ENCODE measurements around the gene CDON. TPM values are rescaled to one million over a fixed set of nuclear protein-coding genes. Genes with fewer than 3 reads are reported as not detected.
A peak's percentile ranks its signal among the peaks of the same experiment; 100 is the strongest.

Gene CDON, protein sequence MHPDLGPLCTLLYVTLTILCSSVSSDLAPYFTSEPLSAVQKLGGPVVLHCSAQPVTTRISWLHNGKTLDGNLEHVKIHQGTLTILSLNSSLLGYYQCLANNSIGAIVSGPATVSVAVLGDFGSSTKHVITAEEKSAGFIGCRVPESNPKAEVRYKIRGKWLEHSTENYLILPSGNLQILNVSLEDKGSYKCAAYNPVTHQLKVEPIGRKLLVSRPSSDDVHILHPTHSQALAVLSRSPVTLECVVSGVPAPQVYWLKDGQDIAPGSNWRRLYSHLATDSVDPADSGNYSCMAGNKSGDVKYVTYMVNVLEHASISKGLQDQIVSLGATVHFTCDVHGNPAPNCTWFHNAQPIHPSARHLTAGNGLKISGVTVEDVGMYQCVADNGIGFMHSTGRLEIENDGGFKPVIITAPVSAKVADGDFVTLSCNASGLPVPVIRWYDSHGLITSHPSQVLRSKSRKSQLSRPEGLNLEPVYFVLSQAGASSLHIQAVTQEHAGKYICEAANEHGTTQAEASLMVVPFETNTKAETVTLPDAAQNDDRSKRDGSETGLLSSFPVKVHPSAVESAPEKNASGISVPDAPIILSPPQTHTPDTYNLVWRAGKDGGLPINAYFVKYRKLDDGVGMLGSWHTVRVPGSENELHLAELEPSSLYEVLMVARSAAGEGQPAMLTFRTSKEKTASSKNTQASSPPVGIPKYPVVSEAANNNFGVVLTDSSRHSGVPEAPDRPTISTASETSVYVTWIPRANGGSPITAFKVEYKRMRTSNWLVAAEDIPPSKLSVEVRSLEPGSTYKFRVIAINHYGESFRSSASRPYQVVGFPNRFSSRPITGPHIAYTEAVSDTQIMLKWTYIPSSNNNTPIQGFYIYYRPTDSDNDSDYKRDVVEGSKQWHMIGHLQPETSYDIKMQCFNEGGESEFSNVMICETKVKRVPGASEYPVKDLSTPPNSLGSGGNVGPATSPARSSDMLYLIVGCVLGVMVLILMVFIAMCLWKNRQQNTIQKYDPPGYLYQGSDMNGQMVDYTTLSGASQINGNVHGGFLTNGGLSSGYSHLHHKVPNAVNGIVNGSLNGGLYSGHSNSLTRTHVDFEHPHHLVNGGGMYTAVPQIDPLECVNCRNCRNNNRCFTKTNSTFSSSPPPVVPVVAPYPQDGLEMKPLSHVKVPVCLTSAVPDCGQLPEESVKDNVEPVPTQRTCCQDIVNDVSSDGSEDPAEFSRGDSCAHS (N-terminal part only)
- 10 to 100 TPM; 18.4 to 32.2 (median 23.5) TPM for total RNA-seq
- polyA plus RNA-seq: 4.4 TPM
- long read RNA-seq, donor 1, partial matches to known transcripts: 5 of 8 reads
- long read RNA-seq, donor 1, other reads (novel, unspliced or antisense): 3 of 8 reads
- long read RNA-seq, donor 2, partial matches to known transcripts: 2 of 5 reads
- long read RNA-seq, donor 2, other reads (novel, unspliced or antisense): 3 of 5 reads
- long read RNA-seq, donor 3, partial matches to known transcripts: 2 of 6 reads
- long read RNA-seq, donor 3, other reads (novel, unspliced or antisense): 4 of 6 reads
- long read RNA-seq, donor 4, partial matches to known transcripts: 1 of 4 reads
- long read RNA-seq, donor 4, other reads (novel, unspliced or antisense): 3 of 4 reads

DNA sequence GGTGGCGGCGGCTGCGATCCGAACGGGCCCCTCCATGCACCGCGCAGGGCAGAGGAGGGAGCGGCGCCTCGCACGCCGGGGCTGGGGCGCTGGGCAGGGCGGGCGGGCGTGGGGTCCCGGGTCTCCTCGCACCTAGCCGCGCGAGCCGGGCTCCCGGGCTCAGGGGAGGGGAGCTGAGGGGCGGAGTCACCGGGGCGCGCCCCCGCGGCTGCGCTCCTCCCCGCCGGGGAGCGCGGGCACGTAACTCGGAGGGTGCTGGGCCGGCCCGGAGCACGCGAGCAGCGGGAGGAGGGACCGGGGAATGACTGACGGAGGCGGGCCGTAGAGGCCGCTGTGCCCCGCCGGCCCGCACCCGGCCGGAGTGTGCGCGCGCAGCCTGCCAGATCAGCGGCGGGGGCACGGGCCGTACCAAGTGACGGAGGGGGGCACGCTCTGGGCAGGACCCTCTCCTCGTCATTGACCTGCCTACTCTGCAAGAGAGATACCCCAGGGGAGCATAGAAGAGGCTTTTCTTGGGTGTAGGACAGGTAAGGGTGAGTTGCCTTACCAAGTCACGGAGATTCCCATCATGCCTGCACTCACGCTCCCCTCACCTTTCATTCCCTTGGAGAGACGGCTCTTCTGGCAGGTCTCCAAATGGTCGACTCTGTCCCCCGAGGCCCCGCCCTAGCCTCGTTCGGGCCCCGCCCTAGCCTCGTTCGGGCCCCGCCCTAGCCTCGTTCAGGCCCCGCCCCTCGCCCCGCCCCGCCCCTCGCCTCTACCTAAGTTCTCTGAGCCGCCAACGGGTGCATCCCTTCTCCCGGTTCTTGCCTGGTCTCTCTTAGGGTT lies at the start of gene CDON:
Gene CDON, minus strand, starts transcription at position 188 of the 828 bp plus-strand sequence. CDS start 39,390 bp downstream, outside the sequence.
- Histone ChIP-seq H3K9me3 (ENCODE audit: control insufficient read depth, low read length) (no peaks in the 10 kb centered on the region), H3K27ac (ENCODE audit: low read length) (peak within 1 kb of the TSS; percentile 65), H3K4me1 (ENCODE audit: control insufficient read depth, insufficient read depth, low read length) (no peaks in the 10 kb centered on the region), H3K4me3 (ENCODE audit: low read length) (peak within 1 kb of the TSS; percentile 83), H3K27me3 (ENCODE audit: control insufficient read depth, insufficient read depth) (no peaks in the 10 kb centered on the region)
- peak; percentile 99 for ATAC-seq
- under 1% methylated on average over 82 of the region's 82 CpGs for WGBS
- DNase-seq: peak; percentile 94 to 97 (median 97)
- intact Hi-C loops (cut with DNase I): no loop called here

DNA sequence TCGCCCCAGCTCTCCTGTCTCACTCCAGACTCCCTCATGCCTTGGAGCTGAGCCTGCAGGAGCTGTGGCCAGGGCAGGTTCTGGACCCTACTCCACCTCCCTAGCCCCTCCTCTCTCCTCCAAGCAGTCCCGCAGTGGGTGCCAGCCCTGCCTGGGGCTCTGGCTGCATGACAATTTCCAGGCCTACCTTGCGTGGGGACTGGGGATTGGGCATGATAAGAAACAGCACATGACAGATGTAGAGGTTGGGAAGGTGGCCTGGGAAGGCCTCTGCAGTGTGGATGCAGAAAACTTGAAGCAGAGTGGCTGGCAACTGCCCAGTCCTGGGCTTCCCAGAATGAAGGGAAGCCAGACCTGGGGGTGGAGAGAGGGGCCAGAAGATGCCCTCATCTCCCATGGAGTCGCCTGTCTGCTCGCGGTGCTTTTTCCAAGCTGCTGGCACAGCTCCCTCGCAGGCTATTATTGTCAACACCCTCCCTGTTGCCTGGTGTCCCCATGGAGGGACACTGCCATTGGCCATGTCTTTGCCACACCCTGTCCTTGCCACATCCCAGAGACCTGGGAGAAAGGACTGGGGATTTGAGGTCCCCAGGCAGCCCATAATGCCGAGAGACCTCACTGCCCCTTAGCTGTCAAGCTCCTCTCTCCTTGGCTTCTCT lies 48.9 kb upstream of the CDON start:
- Histone ChIP-seq H3K4me3 (ENCODE audit: low read length) (no peak overlapping the region), H3K9me3 (ENCODE audit: control insufficient read depth, low read length) (no peaks in the 10 kb centered on the region), H3K27ac (ENCODE audit: low read length) (peak overlapping the region; percentile 60), H3K27me3 (ENCODE audit: control insufficient read depth, insufficient read depth) (no peaks in the 10 kb centered on the region), H3K4me1 (ENCODE audit: control insufficient read depth, insufficient read depth, low read length) (peaks cover 34% of the 10 kb centered on the region)
- DNase-seq: peak; percentile 64 to 83 (median 75)
- intact Hi-C loops (cut with DNase I): no loop called here
- whole genome bisulfite sequencing: 67% methylated on average over 8 of the region's 8 CpGs
- ATAC-seq: peak; percentile 7 to 13

DNA sequence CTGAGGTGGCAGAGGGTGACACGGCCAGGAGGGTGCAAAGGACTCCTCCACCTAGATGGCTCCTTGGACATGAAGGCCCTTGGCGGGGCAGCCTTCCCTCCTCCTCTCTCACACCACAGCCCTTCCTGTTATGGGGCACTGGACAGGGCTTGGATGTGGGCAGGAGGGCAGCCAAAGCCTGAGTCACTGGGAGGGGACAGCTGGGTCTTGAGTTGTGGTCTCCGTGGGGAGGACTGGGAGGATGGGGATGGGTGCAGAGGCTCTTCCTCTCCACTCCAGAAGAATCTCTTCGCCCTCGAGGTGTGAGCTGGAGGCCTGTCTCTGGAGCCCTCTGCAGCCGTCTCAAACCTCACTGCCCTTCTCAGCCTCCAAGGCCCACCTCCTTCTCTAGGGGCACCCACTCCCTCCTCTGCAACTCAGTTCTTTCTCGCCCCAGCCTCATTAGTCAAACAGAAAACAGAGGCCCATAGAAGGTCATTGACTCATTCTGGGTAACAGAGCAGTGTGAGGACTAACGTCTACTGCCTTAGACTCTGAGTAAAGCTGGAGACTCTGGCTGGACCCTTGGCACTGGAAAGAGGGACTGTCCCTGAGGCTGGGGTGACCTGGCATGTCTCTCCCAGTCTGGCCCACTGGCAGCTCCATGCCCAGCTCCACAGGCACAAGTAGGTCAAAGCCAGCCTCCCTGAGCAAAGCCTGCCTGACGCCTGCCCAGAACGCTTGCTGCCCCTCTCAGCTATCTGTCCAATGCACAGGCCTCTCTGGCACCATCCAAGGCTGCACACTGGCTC lies 47.5 kb upstream of the CDON start:
- no peak overlapping the region for H3K4me3 ChIP-seq (ENCODE audit: low read length)
- no peaks in the 10 kb centered on the region for H3K9me3 ChIP-seq (ENCODE audit: control insufficient read depth, low read length)
- intact Hi-C loops (cut with DNase I): no loop called here
- ATAC-seq (no peak), DNase-seq (peak in 1 of 3 donors; percentile 43)
- H3K4me1 ChIP-seq (ENCODE audit: control insufficient read depth, insufficient read depth, low read length): peaks cover 27% of the 10 kb centered on the region
- WGBS: 71% methylated on average over 10 of the region's 10 CpGs
- no peaks in the 10 kb centered on the region for H3K27me3 ChIP-seq (ENCODE audit: control insufficient read depth, insufficient read depth)
- no peak overlapping the region for H3K27ac ChIP-seq (ENCODE audit: low read length)

DNA sequence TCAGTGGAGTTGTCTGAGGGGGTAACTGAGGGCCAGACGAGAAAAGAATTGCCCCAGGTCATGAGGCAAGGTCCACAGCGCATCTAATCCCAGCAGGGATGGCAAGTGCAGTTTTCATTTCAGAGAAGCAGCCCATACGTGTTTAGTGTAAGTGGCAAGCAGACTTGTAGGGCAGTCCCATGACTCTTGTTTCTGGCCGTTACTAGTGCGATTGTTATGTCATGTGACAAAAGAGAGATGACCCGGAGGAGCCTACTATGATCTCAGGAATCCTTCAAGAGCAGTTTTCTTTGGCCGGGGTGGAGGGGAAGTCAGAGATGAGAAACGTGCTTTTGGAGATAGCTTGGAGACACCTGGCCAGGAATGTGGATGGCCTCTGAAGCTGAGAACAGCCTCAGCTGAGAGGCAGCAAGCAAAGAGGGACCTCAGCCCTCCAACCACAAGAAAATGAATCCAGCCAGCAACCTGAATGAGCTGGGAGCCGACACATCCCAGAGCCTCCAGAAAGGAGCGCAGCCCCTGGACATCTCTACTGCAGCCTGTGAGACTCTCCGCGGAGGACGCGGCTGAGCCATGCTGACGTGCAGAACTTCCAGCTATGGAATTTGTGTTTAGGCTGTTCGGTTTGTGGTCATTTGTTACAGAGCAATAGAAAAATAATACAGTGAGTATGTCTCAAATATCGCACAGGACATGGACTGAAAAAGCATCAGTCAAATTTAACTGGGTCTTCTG lies 44.1 kb upstream of the CDON start:
- intact Hi-C loops (cut with DNase I): no loop called here
- DNase-seq (no peak), ATAC-seq (no peak)
- H3K4me3 ChIP-seq (ENCODE audit: low read length): no peak overlapping the region
- peaks cover 9% of the 10 kb centered on the region for H3K4me1 ChIP-seq (ENCODE audit: control insufficient read depth, insufficient read depth, low read length)
- no peaks in the 10 kb centered on the region for H3K27me3 ChIP-seq (ENCODE audit: control insufficient read depth, insufficient read depth)
- no peaks in the 10 kb centered on the region for H3K9me3 ChIP-seq (ENCODE audit: control insufficient read depth, low read length)
- WGBS: 71% methylated on average over 17 of the region's 17 CpGs
- no peak overlapping the region for H3K27ac ChIP-seq (ENCODE audit: low read length)

DNA sequence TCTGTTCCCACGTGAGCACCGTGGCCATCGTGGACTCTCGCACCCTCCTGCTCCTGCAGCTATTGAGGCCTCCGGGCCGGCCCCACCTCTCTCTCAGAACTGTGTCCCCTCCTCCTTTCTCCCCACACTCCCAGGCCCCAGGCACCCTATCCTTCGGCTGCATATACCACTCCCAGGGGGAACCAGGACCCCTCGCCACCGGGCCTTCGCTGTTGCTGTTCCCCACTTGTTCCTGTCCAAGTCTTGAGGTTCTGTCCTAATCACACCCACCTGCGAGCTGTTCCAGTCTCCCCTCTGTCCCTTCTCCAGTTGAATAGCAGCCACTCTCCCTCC lies 43.0 kb upstream of the CDON start:
- Histone ChIP-seq H3K27ac (ENCODE audit: low read length) (no peak overlapping the region), H3K9me3 (ENCODE audit: control insufficient read depth, low read length) (no peaks in the 10 kb centered on the region), H3K27me3 (ENCODE audit: control insufficient read depth, insufficient read depth) (no peaks in the 10 kb centered on the region), H3K4me1 (ENCODE audit: control insufficient read depth, insufficient read depth, low read length) (peaks cover 12% of the 10 kb centered on the region), H3K4me3 (ENCODE audit: low read length) (no peak overlapping the region)
- ATAC-seq (no peak), DNase-seq (no peak)
- WGBS: 82% methylated on average over 11 of the region's 11 CpGs
- intact Hi-C loops (cut with DNase I): no loop called here

DNA sequence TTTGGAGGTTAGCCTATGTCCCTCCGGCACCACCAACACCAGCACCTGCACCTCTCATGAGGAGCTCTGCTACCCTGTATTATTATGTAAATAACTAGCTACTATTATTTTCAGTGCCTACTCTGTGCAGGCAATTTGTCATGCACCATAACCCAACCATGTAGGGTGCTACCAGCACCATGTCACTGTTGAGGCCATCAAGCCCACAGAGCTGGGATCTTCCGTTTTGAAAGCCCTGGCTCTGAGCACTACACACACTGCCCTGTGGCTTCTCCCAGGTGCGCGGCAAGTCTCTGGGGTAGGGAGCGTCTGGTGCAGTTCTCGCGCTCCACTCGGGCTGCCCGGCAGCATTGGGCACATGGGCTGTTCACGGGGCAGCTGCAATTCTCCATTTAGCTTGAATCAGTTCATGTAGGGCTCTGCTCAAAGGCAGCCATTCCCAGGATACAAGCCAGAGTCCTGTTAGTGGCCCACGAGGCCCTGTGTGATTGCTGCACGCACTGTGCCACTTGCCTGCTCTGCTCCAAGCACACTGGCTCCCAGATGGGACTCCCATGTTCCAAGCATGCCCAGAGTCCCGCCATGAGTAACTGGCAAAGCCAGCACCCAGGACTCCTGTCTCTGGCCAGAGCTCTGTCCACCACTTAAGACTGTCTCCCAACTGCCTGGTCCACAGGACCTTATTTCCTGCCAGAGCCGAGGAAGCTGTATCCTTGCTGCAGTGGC lies 42.5 kb upstream of the CDON start:
- intact Hi-C loops (cut with DNase I): no loop called here
- no peak overlapping the region for H3K4me3 ChIP-seq (ENCODE audit: low read length)
- ATAC-seq (no peak), DNase-seq (no peak)
- no peaks in the 10 kb centered on the region for H3K9me3 ChIP-seq (ENCODE audit: control insufficient read depth, low read length)
- H3K27ac ChIP-seq (ENCODE audit: low read length): no peak overlapping the region
- 86% methylated on average over 14 of the region's 14 CpGs for WGBS
- H3K4me1 ChIP-seq (ENCODE audit: control insufficient read depth, insufficient read depth, low read length): peaks cover 8% of the 10 kb centered on the region
- no peaks in the 10 kb centered on the region for H3K27me3 ChIP-seq (ENCODE audit: control insufficient read depth, insufficient read depth)

DNA sequence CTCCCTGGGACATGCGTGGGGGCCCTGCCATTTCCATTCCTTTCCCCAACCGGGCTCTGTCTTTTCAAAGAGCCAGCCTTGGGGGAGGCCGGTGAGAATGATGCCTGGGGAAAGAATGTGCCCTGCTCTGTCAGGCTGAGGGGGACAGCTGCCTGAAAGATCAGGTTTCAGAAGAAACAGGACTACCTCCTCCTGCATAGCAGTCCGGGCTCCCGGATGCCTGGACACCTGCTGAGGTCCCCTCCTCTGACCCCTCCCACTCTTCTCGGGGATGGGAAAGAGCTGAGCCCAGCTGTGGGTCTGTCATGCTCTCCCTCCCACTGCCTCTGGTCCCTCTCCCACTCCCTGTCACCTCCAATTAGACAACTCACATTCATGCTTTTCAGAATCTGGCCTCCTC lies 41.8 kb upstream of the CDON start:
- Histone ChIP-seq H3K4me3 (ENCODE audit: low read length) (no peak overlapping the region), H3K9me3 (ENCODE audit: control insufficient read depth, low read length) (no peaks in the 10 kb centered on the region), H3K27ac (ENCODE audit: low read length) (no peak overlapping the region), H3K4me1 (ENCODE audit: control insufficient read depth, insufficient read depth, low read length) (peaks cover 8% of the 10 kb centered on the region), H3K27me3 (ENCODE audit: control insufficient read depth, insufficient read depth) (no peaks in the 10 kb centered on the region)
- DNase-seq (no peak), ATAC-seq (no peak)
- intact Hi-C loops (cut with DNase I): no loop called here
- WGBS: 83% methylated on average over 6 of the region's 6 CpGs

DNA sequence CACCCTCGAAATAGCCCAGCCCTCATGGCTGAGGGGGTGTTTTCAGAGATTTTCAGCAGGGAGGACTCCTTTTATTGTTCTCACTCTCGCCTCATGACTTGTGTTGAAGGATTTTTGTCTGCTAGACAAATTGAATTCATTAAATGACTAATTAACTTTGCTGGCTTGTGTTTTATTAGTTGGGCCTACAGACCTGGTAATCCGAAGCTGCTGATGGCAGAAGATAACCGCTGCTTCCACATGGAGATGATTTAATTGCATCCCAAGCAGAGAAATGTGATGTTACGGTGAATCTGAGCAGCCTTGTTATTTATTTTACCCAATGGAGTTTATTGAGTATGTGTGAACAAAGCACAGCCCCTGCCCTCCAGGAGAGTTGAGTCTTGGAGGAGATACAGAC lies 40.5 kb upstream of the CDON start:
- Histone ChIP-seq H3K27ac (ENCODE audit: low read length) (no peak overlapping the region), H3K27me3 (ENCODE audit: control insufficient read depth, insufficient read depth) (no peaks in the 10 kb centered on the region), H3K4me1 (ENCODE audit: control insufficient read depth, insufficient read depth, low read length) (peaks cover 8% of the 10 kb centered on the region), H3K4me3 (ENCODE audit: low read length) (no peak overlapping the region), H3K9me3 (ENCODE audit: control insufficient read depth, low read length) (no peaks in the 10 kb centered on the region)
- WGBS: 89% methylated on average over 5 of the region's 5 CpGs
- intact Hi-C loops (cut with DNase I): no loop called here
- ATAC-seq (no peak), DNase-seq (no peak)

All from right cardiac atrium (tissue), 5 donors.